Measurements from ENCODE around the gene MAT2A. TPM values are rescaled to one million over a fixed set of nuclear protein-coding genes. Genes with fewer than 3 reads are reported as not detected.

The MAT2A gene
- total and polyA plus RNA-seq, 10 of the 15 experiments (the other 5 are each of a cell fraction or from before 2014, with no cell fraction given): 97.6 to 408 (median 290) TPM

DNA sequence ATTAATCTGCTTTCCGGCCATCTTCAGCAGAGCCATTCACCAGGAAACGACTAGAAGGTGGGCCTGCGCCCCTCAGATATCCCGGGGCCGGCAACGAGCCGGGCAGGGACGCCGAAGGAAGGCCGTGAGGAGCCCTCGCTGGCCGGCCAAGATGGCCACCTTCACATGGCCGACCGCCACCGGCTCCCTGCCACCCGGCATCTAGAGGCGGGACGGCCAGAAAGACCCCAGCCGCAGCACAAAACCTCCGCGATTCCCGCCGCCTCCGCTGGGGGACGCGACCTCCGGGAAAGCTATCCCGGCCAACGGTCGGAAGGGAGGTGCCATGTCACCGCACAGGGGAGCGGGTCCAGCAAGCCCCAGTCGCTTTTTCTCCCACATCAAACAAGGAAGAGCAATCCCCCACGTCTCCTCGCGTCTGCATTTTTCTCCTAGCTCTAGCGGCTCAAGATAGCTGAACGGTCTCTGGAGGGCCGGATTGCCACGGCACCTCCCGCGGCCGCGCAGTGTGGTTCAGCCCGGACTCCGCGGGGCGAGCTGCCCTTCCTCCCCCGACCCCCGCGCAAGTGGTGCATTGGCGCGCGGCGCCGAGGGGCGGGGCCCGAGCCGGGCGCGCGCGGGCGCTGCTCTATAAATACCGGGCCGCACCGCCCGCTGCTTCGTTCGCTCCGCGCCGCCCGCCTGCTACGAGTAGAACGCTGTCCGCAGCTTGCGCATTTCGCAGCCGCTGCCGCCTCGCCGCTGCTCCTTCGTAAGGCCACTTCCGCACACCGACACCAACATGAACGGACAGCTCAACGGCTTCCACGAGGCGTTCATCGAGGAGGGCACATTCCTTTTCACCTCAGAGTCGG is at the start of gene MAT2A (continued):
- TF ChIP-seq HDAC6 (IDR thresholded peaks at IDR 0.05; ENCODE audit: unreplicated experiment): peak; percentile 90
- TF ChIP-seq MYB (IDR thresholded peaks at IDR 0.05; ENCODE audit: borderline replicate concordance, low read depth, low read length): peak; percentile 86
- no peak for TF ChIP-seq KAT2A (conservative IDR thresholded peaks at IDR 0.05; ENCODE audit: control insufficient read depth, low read depth, low read length)
- peak; percentile 97 for TF ChIP-seq LARP7 (IDR thresholded peaks at IDR 0.05)
- peak; percentile 73 for TF ChIP-seq MYC (IDR thresholded peaks at IDR 0.05; ENCODE audit: insufficient read depth, insufficient read length, insufficient replicate concordance, low read length, severe bottlenecking)
- TF ChIP-seq NR2F1 (conservative IDR thresholded peaks at IDR 0.05): peak; percentile 84
- TF ChIP-seq PAX8 (IDR thresholded peaks at IDR 0.05): no peak
- TF ChIP-seq SRF (IDR thresholded peaks at IDR 0.05; ENCODE audit: low read depth in 2 of 2, low read length in 2 of 2): 0 out of 4 replicates have a peak, but pooled peaks of 1 of the 2 experiments have one; percentile 14
- no peak for TF ChIP-seq SUPT20H (IDR thresholded peaks at IDR 0.05; ENCODE audit: borderline replicate concordance, control insufficient read depth, low read depth, low read length)
- no peak for TF ChIP-seq TCF7 (IDR thresholded peaks at IDR 0.05; ENCODE audit: borderline replicate concordance)
- peak; percentile 61; the same call in 1 of the 2 replicates for TF ChIP-seq HDGF (IDR thresholded peaks at IDR 0.05)
- 0 out of 2 replicates have a peak, but pooled peaks have one; percentile 61 for TF ChIP-seq NFXL1 (IDR thresholded peaks at IDR 0.05; ENCODE audit: borderline replicate concordance)
- TF ChIP-seq, protein P1, sequence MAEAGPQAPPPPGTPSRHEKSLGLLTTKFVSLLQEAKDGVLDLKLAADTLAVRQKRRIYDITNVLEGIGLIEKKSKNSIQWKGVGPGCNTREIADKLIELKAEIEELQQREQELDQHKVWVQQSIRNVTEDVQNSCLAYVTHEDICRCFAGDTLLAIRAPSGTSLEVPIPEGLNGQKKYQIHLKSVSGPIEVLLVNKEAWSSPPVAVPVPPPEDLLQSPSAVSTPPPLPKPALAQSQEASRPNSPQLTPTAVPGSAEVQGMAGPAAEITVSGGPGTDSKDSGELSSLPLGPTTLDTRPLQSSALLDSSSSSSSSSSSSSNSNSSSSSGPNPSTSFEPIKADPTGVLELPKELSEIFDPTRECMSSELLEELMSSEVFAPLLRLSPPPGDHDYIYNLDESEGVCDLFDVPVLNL (IDR thresholded peaks at IDR 0.05; ENCODE audit: low read depth, low read length): peak; percentile 56
- TF ChIP-seq BMI1 (IDR thresholded peaks at IDR 0.05; ENCODE audit: borderline replicate concordance): no peak
- peak; percentile 43 for TF ChIP-seq HCFC1 (IDR thresholded peaks at IDR 0.05; ENCODE audit: low read length)
- TF ChIP-seq KLF5 (IDR thresholded peaks at IDR 0.05; ENCODE audit: partially characterized antibody): peak; percentile 99
- no peak for TF ChIP-seq FOS (IDR thresholded peaks at IDR 0.05; ENCODE audit: borderline replicate concordance, extremely low read depth, insufficient read length)
- TF ChIP-seq IKZF1 (conservative IDR thresholded peaks at IDR 0.05): peak; percentile 96
- no peak for TF ChIP-seq ZNF274 (IDR thresholded peaks at IDR 0.05; ENCODE audit: insufficient read depth, insufficient read length)
- TF ChIP-seq POLR2A (IDR thresholded peaks at IDR 0.05; ENCODE audit: low read depth, low read length): peak; percentile 82
- TF ChIP-seq, protein P2, sequence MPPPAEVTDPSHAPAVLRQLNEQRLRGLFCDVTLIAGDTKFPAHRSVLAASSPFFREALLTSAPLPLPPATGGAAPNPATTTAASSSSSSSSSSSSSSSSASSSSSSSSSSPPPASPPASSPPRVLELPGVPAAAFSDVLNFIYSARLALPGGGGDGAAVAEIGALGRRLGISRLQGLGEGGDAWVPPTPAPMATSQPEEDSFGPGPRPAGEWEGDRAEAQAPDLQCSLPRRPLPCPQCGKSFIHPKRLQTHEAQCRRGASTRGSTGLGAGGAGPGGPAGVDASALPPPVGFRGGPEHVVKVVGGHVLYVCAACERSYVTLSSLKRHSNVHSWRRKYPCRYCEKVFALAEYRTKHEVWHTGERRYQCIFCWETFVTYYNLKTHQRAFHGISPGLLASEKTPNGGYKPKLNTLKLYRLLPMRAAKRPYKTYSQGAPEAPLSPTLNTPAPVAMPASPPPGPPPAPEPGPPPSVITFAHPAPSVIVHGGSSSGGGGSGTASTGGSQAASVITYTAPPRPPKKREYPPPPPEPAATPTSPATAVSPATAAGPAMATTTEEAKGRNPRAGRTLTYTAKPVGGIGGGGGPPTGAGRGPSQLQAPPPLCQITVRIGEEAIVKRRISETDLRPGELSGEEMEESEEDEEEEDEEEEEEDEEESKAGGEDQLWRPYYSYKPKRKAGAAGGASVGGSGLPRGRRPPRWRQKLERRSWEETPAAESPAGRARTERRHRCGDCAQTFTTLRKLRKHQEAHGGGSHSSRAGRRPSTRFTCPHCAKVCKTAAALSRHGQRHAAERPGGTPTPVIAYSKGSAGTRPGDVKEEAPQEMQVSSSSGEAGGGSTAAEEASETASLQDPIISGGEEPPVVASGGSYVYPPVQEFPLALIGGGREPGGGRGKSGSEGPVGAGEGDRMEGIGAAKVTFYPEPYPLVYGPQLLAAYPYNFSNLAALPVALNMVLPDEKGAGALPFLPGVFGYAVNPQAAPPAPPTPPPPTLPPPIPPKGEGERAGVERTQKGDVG (CRISPR knock-in tag; IDR thresholded peaks at IDR 0.05): no peak
- peak; percentile 35; the same call in 1 of the 2 replicates for TF ChIP-seq ZNF24 (IDR thresholded peaks at IDR 0.05)
